ENCODE results near the gene IQCK.
A peak's percentile ranks its signal among the peaks of the same experiment; 100 is the strongest.

The IQCK gene

GRCh38 chr16:19728636-19728965 lies 10.5 kb downstream of the IQCK start:
- Histone ChIP-seq H3K4me3 (ENCODE audit: low read length) (no peak overlapping the region), H3K9ac (ENCODE audit: low read length) (no peak overlapping the region), H3K36me3 (ENCODE audit: control insufficient read depth, insufficient read depth, low read length, severe bottlenecking) (peaks cover 4% of the 10 kb centered on the region), H3K27me3 (replicated peaks; ENCODE audit: control insufficient read depth, insufficient read depth, low read length) (no peaks in the 10 kb centered on the region), H3K9me3 (ENCODE audit: control insufficient read depth, low read length) (no peaks in the 10 kb centered on the region), H3K4me1 (ENCODE audit: control insufficient read depth, insufficient read depth, low read length) (no peaks in the 10 kb centered on the region)
- no peak for DNase-seq (ENCODE audit: low read depth)

DNA sequence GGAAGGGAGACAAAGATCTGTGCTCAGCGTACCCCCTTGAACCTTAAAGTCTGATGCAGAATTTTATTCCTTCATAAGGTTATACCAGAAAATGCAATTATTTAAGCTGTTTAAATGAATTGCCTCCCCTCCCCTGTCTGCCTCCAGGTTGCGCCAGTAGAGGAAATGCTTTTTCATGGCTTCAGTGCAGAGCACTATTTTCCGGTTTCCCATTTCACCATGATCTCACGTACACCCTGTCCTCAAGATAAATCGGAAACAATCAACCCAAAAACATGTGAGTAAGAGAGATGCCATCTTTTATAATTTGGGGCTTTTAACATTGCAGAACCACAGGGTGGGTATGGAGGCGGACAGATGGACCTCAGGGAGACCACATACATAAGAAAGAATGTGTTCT lies 15.5 kb downstream of the IQCK start:
- H3K36me3 ChIP-seq (ENCODE audit: control insufficient read depth, insufficient read depth, low read length, severe bottlenecking), result peaks cover 20% of the 10 kb centered on the region

GRCh38 chr16:19735074-19735867 lies 17.2 kb downstream of the IQCK start:
- H3K27me3 ChIP-seq (replicated peaks; ENCODE audit: control insufficient read depth, insufficient read depth, low read length), result no peaks in the 10 kb centered on the region
- peaks cover 25% of the 10 kb centered on the region for H3K36me3 ChIP-seq (ENCODE audit: control insufficient read depth, insufficient read depth, low read length, severe bottlenecking)
- no peak overlapping the region for H3K9ac ChIP-seq (ENCODE audit: low read length)

More for the DNA sequence above, 15.5 kb downstream of the IQCK start:
- Histone ChIP-seq H3K9me3 (ENCODE audit: control insufficient read depth, low read length) (no peaks in the 10 kb centered on the region), H3K9ac (ENCODE audit: low read length) (no peak overlapping the region), H3K27me3 (replicated peaks; ENCODE audit: control insufficient read depth, insufficient read depth, low read length) (no peaks in the 10 kb centered on the region), H3K4me1 (ENCODE audit: control insufficient read depth, insufficient read depth, low read length) (no peaks in the 10 kb centered on the region), H3K4me3 (ENCODE audit: low read length) (no peak overlapping the region)
- DNase-seq (ENCODE audit: low read depth), result no peak

GRCh38 chr16:19737306-19738038 lies 19.4 kb downstream of the IQCK start:
- Histone ChIP-seq H3K4me1 (ENCODE audit: control insufficient read depth, insufficient read depth, low read length) (no peaks in the 10 kb centered on the region), H3K27me3 (replicated peaks; ENCODE audit: control insufficient read depth, insufficient read depth, low read length) (no peaks in the 10 kb centered on the region), H3K9ac (ENCODE audit: low read length) (no peak overlapping the region), H3K36me3 (ENCODE audit: control insufficient read depth, insufficient read depth, low read length, severe bottlenecking) (peaks cover 26% of the 10 kb centered on the region), H3K9me3 (ENCODE audit: control insufficient read depth, low read length) (no peaks in the 10 kb centered on the region), H3K4me3 (ENCODE audit: low read length) (no peak overlapping the region)
- no peak for DNase-seq (ENCODE audit: low read depth)

More at GRCh38 chr16:19735074-19735867, 17.2 kb downstream of the IQCK start:
- Histone ChIP-seq H3K9me3 (ENCODE audit: control insufficient read depth, low read length) (no peaks in the 10 kb centered on the region), H3K4me3 (ENCODE audit: low read length) (no peak overlapping the region), H3K4me1 (ENCODE audit: control insufficient read depth, insufficient read depth, low read length) (no peaks in the 10 kb centered on the region)
- DNase-seq (ENCODE audit: low read depth), result no peak

GRCh38 chr16:19741354-19741753 lies 23.3 kb downstream of the IQCK start:
- no peaks in the 10 kb centered on the region for H3K27me3 ChIP-seq (replicated peaks; ENCODE audit: control insufficient read depth, insufficient read depth, low read length)
- H3K4me1 ChIP-seq (ENCODE audit: control insufficient read depth, insufficient read depth, low read length), result peaks cover 7% of the 10 kb centered on the region
- H3K36me3 ChIP-seq (ENCODE audit: control insufficient read depth, insufficient read depth, low read length, severe bottlenecking), result peaks cover 7% of the 10 kb centered on the region
- no peak for DNase-seq (ENCODE audit: low read depth)
- H3K4me3 ChIP-seq (ENCODE audit: low read length), result no peak overlapping the region
- H3K9me3 ChIP-seq (ENCODE audit: control insufficient read depth, low read length), result no peaks in the 10 kb centered on the region
- no peak overlapping the region for H3K9ac ChIP-seq (ENCODE audit: low read length)

GRCh38 chr16:19743816-19744159 lies 25.7 kb downstream of the IQCK start:
- no peaks in the 10 kb centered on the region for H3K9me3 ChIP-seq (ENCODE audit: control insufficient read depth, low read length)
- peaks cover 11% of the 10 kb centered on the region for H3K4me1 ChIP-seq (ENCODE audit: control insufficient read depth, insufficient read depth, low read length)
- no peak for DNase-seq (ENCODE audit: low read depth)
- H3K4me3 ChIP-seq (ENCODE audit: low read length), result no peak overlapping the region
- no peaks in the 10 kb centered on the region for H3K27me3 ChIP-seq (replicated peaks; ENCODE audit: control insufficient read depth, insufficient read depth, low read length)
- no peak overlapping the region for H3K9ac ChIP-seq (ENCODE audit: low read length)
- H3K36me3 ChIP-seq (ENCODE audit: control insufficient read depth, insufficient read depth, low read length, severe bottlenecking), result peaks cover 6% of the 10 kb centered on the region

DNA sequence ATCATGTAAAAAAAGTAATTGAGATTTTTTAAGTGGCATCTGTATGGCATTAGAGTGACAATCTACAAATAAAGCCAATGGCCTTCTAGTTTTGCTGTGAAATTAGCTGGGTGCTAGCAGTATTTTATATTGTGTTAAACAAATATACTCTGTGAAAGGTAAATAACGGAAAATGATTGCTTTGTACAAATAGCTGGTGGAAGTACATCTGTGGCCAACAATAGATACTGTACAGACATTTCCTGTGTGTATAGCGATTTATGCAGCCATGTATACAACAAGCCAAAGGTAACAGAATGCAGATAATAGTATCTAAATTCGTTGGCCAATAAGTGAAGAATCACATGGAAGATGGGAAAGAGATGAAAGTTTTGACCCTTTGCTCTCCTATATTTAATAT lies 26.6 kb downstream of the IQCK start:
- no peak overlapping the region for H3K4me3 ChIP-seq (ENCODE audit: low read length)
- H3K4me1 ChIP-seq (ENCODE audit: control insufficient read depth, insufficient read depth, low read length), result peaks cover 16% of the 10 kb centered on the region
- no peak for DNase-seq (ENCODE audit: low read depth)
- H3K9ac ChIP-seq (ENCODE audit: low read length), result no peak overlapping the region
- no peaks in the 10 kb centered on the region for H3K9me3 ChIP-seq (ENCODE audit: control insufficient read depth, low read length)
- no peaks in the 10 kb centered on the region for H3K27me3 ChIP-seq (replicated peaks; ENCODE audit: control insufficient read depth, insufficient read depth, low read length)
- peaks cover 6% of the 10 kb centered on the region for H3K36me3 ChIP-seq (ENCODE audit: control insufficient read depth, insufficient read depth, low read length, severe bottlenecking)

DNA sequence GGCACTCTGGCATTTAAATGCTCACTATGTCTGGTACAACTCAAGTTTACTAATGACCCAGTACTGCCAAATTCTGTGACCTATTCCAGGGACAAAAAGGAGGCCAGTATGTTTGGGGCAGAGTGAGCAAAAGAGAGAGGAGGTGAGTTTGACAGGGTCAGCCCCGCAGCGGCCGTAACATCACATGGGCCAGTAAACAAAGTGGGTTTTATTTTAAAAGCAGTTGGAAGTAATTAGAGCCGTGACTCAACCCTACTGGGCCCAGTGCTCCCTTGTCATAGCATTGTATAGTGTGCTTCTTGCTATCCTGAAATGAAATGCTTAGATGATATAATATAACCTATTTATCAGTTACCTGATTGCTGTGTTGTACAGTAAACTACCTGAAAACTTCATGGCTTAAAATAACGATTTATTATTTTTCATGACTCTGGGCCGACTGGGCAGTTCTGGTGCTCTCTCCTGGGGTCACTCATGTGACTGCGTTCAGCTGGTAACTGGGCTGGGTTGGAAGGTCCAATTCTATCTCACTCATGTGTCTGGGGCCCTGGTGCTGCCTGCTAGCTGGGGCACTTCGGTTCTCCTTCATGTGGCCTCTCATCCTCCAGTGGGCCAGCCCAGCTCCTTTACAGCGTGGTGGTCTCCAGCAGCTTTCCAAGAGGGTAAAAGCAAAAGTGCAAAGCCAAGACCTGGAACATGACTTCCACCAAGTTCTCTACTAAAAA lies 27.4 kb downstream of the IQCK start:
- Histone ChIP-seq H3K9me3 (ENCODE audit: control insufficient read depth, low read length) (no peaks in the 10 kb centered on the region), H3K36me3 (ENCODE audit: control insufficient read depth, insufficient read depth, low read length, severe bottlenecking) (no peaks in the 10 kb centered on the region), H3K9ac (ENCODE audit: low read length) (no peak overlapping the region), H3K4me3 (ENCODE audit: low read length) (no peak overlapping the region), H3K4me1 (ENCODE audit: control insufficient read depth, insufficient read depth, low read length) (peaks cover 16% of the 10 kb centered on the region), H3K27me3 (replicated peaks; ENCODE audit: control insufficient read depth, insufficient read depth, low read length) (no peaks in the 10 kb centered on the region)
- peak; percentile 45 for DNase-seq (ENCODE audit: low read depth)

- Histone ChIP-seq H3K9me3 (ENCODE audit: control insufficient read depth, low read length) (no peaks in the 10 kb centered on the region), H3K27me3 (replicated peaks; ENCODE audit: control insufficient read depth, insufficient read depth, low read length) (no peaks in the 10 kb centered on the region), H3K4me1 (ENCODE audit: control insufficient read depth, insufficient read depth, low read length) (peaks cover 16% of the 10 kb centered on the region), H3K4me3 (ENCODE audit: low read length) (no peak overlapping the region), H3K9ac (ENCODE audit: low read length) (no peak overlapping the region), H3K36me3 (ENCODE audit: control insufficient read depth, insufficient read depth, low read length, severe bottlenecking) (no peaks in the 10 kb centered on the region)
- DNase-seq (ENCODE audit: low read depth), result no peak
Measured at GRCh38 chr16:19746561-19746960, 28.5 kb downstream of the IQCK start.

GRCh38 chr16:19748389-19749168 lies 30.5 kb downstream of the IQCK start:
- H3K9me3 ChIP-seq (ENCODE audit: control insufficient read depth, low read length), result no peaks in the 10 kb centered on the region
- peak; percentile 7 for DNase-seq (ENCODE audit: low read depth)
- H3K27me3 ChIP-seq (replicated peaks; ENCODE audit: control insufficient read depth, insufficient read depth, low read length), result no peaks in the 10 kb centered on the region
- no peaks in the 10 kb centered on the region for H3K36me3 ChIP-seq (ENCODE audit: control insufficient read depth, insufficient read depth, low read length, severe bottlenecking)
- H3K4me3 ChIP-seq (ENCODE audit: low read length), result no peak overlapping the region
- peaks cover 20% of the 10 kb centered on the region for H3K4me1 ChIP-seq (ENCODE audit: control insufficient read depth, insufficient read depth, low read length)
- no peak overlapping the region for H3K9ac ChIP-seq (ENCODE audit: low read length)
